ENCODE results near the gene BCL2.
"Not testable (repeated sequence)": the region's sequence is repeated elsewhere in the genome, so short reads cannot be mapped to it uniquely, and the experiment has no call there.

Gene BCL2

DNA sequence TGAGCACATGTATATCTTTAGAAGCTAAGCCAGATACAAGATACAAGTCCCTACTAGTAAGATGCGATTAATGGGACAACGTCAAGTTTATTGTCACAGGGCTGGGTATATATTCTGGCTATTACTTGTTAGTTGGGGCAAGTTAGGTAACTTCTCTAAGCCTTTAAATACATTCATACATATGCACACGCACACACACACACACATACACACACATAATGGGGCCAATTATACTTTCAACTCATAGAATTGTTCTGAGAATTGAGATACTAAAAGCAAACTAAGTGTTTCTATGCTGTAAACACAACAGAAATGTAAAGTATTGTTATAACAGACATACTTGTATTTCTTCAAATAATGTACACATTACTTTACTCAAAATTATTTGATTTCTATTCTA, 116.1 kb downstream of the BCL2 start:
- no peak for DNase-seq (ENCODE audit: low read depth, low spot score)
- TF ChIP-seq, protein P1, sequence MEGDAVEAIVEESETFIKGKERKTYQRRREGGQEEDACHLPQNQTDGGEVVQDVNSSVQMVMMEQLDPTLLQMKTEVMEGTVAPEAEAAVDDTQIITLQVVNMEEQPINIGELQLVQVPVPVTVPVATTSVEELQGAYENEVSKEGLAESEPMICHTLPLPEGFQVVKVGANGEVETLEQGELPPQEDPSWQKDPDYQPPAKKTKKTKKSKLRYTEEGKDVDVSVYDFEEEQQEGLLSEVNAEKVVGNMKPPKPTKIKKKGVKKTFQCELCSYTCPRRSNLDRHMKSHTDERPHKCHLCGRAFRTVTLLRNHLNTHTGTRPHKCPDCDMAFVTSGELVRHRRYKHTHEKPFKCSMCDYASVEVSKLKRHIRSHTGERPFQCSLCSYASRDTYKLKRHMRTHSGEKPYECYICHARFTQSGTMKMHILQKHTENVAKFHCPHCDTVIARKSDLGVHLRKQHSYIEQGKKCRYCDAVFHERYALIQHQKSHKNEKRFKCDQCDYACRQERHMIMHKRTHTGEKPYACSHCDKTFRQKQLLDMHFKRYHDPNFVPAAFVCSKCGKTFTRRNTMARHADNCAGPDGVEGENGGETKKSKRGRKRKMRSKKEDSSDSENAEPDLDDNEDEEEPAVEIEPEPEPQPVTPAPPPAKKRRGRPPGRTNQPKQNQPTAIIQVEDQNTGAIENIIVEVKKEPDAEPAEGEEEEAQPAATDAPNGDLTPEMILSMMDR (IDR thresholded peaks at IDR 0.05; ENCODE audit: insufficient read depth, low read length, missing control alignments), result no peak
- no peak overlapping the region for H3K4me3 ChIP-seq (ENCODE audit: low read depth, low read length)
- ChIA-PET CTCF (interaction anchor here (0.9 to 1.4 kb wide), 2 partner anchors 8 to 111 kb away, joined by 3 read pairs; no protein-coding TSS in a partner anchor), POLR2A (no interaction called here)

DNA sequence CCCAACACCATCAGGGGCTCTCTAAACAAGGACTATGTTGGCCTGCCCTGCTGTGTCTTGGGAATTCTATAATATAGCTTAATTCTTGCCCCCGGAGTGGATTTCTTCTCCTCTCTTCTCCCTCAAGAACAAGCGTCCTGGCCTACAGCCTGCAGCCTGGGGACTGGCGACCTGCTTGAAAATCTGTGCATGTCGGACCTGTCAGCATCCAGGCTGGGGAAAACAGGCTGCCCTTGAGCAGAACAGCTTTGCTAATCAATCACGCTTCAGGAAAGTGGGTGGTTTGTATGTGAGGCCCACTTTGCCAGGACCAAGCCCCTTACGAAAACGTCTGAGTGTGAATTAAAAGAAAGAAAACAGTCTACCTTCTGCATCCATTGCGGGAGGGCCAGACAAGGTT, 116.7 kb downstream of the BCL2 start:
- DNase-seq (ENCODE audit: low read depth, low spot score), result no peak
- CTCF ChIA-PET, result no interaction called here
- POLR2A ChIA-PET, result no interaction called here
- H3K4me3 ChIP-seq (ENCODE audit: low read depth, low read length), result no peak overlapping the region
- TF ChIP-seq, protein P1 (IDR thresholded peaks at IDR 0.05; ENCODE audit: insufficient read depth, low read length, missing control alignments), result no peak

DNA sequence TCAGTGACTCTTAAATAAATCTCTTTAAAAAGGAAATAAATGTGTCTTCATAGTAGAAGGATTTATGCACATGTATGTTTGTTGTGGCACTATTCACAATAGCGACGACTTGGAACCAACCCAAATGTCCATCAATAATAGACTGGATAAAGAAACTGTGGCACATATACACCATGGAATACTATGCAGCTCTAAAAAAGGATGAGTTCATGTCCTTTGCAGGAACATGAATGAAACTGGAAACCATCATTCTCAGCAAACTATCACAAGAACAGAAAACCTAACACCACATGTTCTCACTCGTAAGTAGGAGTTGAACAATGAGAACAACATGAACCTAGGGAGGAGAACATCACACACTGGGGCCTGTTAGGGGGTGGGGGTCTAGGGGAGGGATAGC, 118.1 kb downstream of the BCL2 start:
- CTCF ChIA-PET, POLR2A ChIA-PET: not testable (repeated sequence)

DNA sequence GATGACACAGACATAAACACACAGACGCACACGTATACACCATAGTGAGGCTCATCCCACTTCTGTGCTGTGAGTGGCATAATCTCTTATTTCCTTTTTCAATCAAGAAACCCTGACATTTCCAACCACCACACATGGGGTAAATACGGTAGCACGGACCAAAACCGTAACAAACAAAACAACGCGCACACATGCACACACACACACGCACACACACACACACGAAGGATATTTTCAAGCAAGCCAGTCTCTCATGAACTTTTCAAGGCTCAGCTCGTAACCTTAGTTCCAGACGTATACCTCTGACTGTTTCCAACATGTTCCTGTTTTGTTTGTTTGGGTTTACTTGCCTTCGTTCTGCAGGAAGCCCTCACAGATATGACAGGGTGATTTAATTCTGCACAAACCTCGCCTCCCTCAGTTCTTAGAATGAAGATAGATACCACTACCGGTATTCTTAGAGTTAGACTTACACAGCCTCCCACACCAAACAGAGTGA, 119.8 kb downstream of the BCL2 start:
- TF ChIP-seq, protein P1 (IDR thresholded peaks at IDR 0.05; ENCODE audit: insufficient read depth, low read length, missing control alignments), result no peak
- H3K4me3 ChIP-seq (ENCODE audit: low read depth, low read length), result no peak overlapping the region
- CTCF ChIA-PET, result no interaction called here
- POLR2A ChIA-PET, result no interaction called here
- DNase-seq (ENCODE audit: low read depth, low spot score), result no peak

More for the DNA sequence above, 118.1 kb downstream of the BCL2 start:
- DNase-seq (ENCODE audit: low read depth, low spot score); H3K4me3 ChIP-seq (ENCODE audit: low read depth, low read length): not testable (repeated sequence)

DNA sequence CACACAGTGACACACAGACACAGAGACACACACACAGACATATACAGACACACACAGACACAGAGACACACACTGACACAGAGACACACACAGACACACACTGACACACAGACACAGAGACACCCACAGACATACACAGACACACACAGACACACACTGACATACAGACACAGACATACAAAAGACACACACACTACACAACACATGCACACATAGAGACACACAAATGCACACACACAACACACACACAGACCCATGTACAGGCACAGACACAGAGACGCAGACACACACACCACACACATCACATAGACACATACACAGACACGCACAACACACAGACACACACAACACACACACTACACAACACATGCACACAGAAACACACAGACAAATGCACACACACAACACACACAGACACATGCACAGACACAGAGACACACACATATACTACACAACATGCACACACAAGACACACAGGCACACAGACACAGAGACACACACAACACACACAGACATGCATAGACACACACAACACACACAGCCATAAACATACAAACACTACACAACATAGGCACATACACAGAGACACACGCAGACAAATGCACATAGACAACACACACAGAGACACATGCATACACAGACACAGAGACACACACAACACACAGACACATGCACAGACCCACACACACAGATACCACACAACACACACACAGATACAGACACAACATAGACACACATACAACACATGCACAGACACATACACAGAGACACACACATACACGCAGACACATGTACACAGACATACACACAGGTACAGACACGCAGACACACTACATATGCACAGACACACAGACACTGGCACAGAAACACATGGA, 120.5 kb downstream of the BCL2 start:
- ChIA-PET POLR2A (no interaction called here), CTCF (no interaction called here)
- no peak for DNase-seq (ENCODE audit: low read depth, low spot score)
- no peak overlapping the region for H3K4me3 ChIP-seq (ENCODE audit: low read depth, low read length)
- TF ChIP-seq, protein P1 (IDR thresholded peaks at IDR 0.05; ENCODE audit: insufficient read depth, low read length, missing control alignments), result no peak

DNA sequence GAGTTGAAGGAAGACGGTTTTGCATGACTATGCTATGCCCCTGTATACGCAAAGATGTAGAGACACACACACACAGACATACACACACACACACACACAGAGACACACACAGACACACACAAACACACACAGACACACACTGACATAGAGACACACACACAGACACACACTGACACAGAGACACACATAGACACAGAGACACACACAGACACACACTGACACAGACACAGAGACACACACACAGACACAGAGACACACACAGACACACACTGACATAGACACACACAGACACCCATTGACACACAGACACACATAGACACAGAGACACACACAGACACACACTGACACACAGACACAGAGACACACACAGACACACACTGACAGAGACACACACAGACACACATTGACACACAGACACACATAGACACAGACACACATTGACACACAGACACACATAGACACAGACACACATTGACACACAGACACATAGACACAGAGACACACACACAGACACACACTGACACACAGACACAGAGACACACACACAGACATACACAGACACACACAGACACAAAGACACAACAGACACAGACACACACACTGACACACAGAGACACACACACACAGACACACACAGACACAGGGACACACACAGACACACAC, 121.3 kb downstream of the BCL2 start:
- TF ChIP-seq, protein P1 (IDR thresholded peaks at IDR 0.05; ENCODE audit: insufficient read depth, low read length, missing control alignments), result no peak
- no peak for DNase-seq (ENCODE audit: low read depth, low spot score)
- H3K4me3 ChIP-seq (ENCODE audit: low read depth, low read length), result no peak overlapping the region
- CTCF ChIA-PET, result no interaction called here
- POLR2A ChIA-PET, result no interaction called here

Measured in AG04449 (cell line).